Activated CD4-positive, alpha-beta T cell treated with anti-CD3 and anti-CD28 coated beads for 48 hours (primary cell): Measurements from ENCODE around the gene PPP1R15B.

Experiments
- DNase-seq: peaks from one replicate; pipeline ENCODE4 v3.0.0-alpha.2; 2020

PPP1R15B gene

DNA sequence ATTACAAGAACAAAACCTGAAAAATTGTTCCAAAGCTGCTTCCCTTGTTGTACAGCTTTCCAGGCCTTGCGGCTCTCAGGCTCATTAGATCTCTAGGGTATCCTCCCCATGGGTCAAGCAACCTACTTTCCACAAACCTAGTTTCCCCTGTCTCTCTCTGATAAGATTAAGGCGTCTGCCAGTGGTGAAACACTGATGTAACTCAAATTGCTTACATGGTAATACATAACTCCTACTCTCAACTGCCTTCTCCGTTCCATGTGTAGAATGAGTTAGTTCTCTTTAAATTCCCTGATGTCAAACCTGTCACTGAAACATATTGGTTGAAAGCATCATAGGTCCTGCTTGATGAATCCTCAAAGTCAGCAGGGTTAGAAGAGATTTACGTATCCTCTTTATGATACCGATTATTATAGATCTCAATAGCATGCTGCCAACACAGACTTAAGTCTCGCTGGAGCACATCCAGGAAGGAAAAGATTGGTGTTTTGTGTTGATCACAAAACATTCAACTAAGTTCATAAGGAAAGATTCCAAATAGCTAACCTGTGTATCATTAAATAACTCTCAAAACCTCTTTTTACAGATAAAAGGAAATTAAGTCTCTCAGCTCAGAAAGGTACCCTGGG lies 10.6 kb downstream of the PPP1R15B start:
- DNase-seq = no peak

- peak; percentile 64 for DNase-seq
These were observed 13.2 kb downstream of the PPP1R15B start for GRCh38 chr1:204398197-204399125.

GRCh38 chr1:204396015-204396583 lies 15.5 kb downstream of the PPP1R15B start:
- no peak for DNase-seq

- DNase-seq = no peak
These were observed 20.0 kb downstream of the PPP1R15B start for GRCh38 chr1:204391629-204392028.

DNA sequence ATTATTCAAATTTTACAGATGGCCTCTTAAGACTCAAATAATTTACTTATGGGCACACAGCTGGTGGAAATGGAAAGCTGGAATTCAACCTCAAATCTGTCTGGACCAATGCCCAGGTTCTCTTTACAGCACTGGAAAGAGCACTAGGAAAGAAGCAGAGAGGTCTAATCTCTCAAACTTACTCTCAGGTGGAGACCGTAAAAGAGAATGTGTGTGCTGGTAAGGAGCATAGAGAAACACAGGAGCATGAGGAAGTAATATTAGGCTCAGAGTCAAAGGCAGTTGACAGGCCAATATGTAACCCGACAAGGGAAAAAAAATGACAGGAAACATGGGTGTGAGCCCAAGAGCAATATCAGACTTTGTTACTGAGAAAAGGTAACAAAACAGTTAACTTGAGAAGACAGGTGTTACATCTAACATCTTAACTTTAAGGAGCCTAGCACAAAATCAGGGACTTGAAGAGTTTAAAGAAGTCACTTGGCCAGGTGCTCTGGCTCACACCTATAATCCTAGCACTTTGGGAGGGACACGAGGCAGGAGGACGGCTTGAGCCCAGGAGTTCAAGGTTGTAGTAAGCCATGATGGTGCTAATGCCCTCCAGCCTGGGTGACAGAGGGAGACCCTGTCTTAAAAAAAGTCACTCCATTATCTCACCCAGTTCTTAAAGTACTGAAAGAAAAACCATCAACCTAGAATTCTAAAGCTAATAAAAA lies 20.7 kb downstream of the PPP1R15B start:
- no peak for DNase-seq

- DNase-seq = no peak
These were observed 25.9 kb downstream of the PPP1R15B start for GRCh38 chr1:204385727-204386126.

DNA sequence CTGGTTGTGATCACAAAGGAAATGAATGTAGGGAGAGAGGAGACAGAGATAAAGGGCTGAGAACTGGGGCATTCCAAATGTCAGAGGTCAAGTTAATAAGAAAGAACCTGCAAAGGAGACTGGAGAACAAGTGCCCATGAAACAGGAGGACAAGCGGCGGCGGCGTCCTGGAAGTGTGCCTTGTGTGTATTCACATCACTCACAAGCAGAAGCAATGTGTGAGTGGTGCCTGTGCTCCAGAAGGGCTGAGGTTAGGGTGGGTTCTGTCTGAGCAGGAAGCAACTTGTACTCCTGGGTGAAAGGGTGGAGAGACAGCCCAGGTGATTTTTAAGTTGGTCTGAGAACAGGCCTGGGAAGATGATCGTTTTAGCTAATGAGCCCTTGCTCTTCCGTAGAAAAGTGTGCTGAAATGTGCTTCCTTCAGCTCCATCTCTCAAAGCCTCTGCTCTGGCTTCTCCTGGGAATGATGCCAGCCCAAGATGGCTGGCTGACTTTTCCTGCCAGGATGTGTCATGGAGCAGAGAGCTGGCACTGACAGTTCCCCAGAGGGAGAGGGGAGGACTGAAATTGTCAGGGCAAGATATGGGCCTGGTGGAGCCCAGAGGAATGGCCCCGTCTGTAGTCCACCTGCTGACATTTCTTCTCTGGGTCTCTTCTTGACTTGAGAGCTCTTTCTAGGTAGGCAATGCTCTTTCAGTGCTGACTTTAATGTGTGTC lies 26.8 kb downstream of the PPP1R15B start:
- no peak for DNase-seq

DNA sequence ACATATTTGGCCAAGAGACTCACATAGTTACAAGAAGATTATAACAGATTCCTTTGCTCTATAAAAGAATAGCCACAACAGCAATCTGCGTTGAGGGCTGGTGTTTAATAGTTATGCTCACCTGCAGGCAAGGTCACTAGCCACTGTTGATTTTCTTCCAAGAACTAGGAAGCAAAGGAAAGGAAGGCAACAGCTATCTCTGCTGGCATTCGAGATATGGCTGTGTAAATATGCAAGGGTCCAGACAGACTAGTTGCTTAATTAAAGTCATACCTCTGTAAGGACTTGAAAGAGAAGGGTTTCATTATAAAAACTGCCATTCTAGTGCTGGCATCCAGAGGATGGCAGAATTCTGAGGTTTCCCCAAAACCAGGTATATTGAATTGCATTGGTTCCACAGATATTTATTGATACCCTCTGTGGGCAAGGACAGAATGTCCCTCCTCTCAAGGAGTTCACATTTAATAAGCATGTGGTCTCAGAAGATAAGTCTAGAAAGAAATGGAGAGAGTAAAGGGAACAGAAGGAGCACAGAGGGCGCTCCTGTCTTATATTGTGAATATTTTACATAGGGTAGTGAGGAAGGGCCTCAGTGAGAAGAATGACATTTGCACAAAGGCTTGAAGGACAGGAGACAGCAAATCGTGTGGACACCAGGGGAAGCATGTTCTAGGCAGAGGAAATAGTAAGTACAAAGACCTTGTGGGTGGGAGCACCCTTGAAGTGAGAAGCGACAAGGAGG lies 28.3 kb downstream of the PPP1R15B start:
- DNase-seq = no peak

GRCh38 chr1:204382714-204383083 lies 28.9 kb downstream of the PPP1R15B start:
- no peak for DNase-seq

DNA sequence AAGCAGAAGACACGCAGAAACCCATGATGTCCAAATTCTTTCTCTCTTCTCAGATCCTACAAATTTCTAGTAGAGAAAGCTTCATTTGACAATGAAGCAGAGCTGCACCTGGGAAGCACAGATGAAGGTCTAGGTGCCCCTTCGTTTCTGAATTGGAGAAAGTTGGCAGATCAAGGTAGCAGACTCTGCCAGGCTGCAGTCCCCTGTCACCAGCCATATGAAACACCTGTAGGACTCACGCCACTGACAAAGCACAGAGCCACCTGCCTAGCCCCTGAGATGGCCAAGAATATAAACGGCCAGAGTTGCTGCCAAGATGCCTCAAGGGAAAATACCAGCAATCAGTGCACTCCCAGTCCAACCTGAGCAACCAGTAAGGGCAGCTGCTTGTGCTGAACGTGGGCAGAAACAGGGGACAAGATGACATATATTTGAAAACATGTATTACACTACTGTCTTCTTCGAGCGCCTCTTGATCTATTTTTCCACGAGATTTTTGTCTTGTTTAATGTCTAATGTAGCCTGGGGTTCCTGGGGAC lies 31.3 kb downstream of the PPP1R15B start:
- DNase-seq = no peak

GRCh38 chr1:204377800-204378668 lies 33.6 kb downstream of the PPP1R15B start:
- DNase-seq = peak; percentile 61

GRCh38 chr1:204376919-204377799 lies 34.5 kb downstream of the PPP1R15B start:
- no peak for DNase-seq

GRCh38 chr1:204376465-204376864 lies 35.2 kb downstream of the PPP1R15B start:
- DNase-seq = no peak

DNA sequence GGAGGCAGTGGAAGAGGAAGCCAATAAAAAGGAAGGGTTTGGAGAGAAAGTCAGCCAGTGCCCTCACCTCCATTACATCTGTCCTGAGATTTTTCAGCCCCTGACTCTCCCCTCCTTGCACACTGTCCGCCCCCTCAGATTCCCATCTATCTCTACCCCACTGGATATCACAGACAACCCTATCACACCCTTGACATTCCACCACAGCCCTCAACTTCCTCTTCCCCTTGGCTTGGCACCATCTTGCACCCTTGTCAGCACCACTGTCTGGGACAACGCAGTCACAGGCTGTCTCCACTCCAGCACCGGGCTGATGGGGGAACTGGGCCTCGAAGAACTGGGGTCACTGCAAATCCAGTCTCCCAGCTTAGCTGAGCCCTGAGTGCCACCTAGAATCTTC lies 37.7 kb downstream of the PPP1R15B start:
- no peak for DNase-seq

GRCh38 chr1:204370176-204370575 lies 41.4 kb downstream of the PPP1R15B start:
- DNase-seq = no peak

- no peak for DNase-seq
These were observed 42.5 kb downstream of the PPP1R15B start for GRCh38 chr1:204368996-204369726.

GRCh38 chr1:204367956-204368355 lies 43.7 kb downstream of the PPP1R15B start:
- DNase-seq = no peak

GRCh38 chr1:204367193-204367858 lies 44.3 kb downstream of the PPP1R15B start:
- no peak for DNase-seq
